Ovary (tissue), 9 donors: ENCODE data around the gene VTI1B. TPM values are rescaled to one million over a fixed set of nuclear protein-coding genes. Genes with fewer than 3 reads are reported as not detected.

Source experiments
- DNase-seq, 5 donors: peaks; one replicate each; pipeline ENCODE4 v3.0.0-alpha.2; 2019 to 2020
- H3K27ac ChIP-seq, 2 donors: fragments of 200-600 bp; one replicate each; pipeline versions ENCODE4 v1.5.1 to v1.8.0; 2019 to 2022
- H3K27me3 ChIP-seq: fragments of 200-600 bp; one replicate; pipeline ENCODE4 v1.8.0; 2022
- H3K36me3 ChIP-seq: fragments of 200-600 bp; sonication (generic); one replicate; pipeline ENCODE4 v1.5.1; 2019
- H3K4me1 ChIP-seq: one replicate; pipeline ENCODE4 v1.8.1; 2013; ENCODE audit warnings: mild to moderate bottlenecking, moderate library complexity; ENCODE audit not compliant: insufficient read depth
- H3K4me3 ChIP-seq: fragments of 200-600 bp; sonication (generic); one replicate; pipeline ENCODE4 v1.5.1; 2017
- H3K9me3 ChIP-seq, 2 donors: fragments of 200-600 bp in 1 of 2; sonication (generic) in 1 of 2; one replicate each; pipeline versions ENCODE4 v1.5.1 to v1.8.1; 2013 to 2019; ENCODE audit warnings: mild to moderate bottlenecking in 1 of 2, moderate library complexity in 1 of 2
- CTCF ChIP-seq, 3 donors: fragments of 450-650 bp in 2 of 3; fragments of 200-600 bp in 1 of 3; IDR thresholded peaks; one replicate each; pipeline versions ENCODE4 v1.5.1 to v1.8.0; 2016 to 2022; ENCODE audit warnings: antibody characterized with exemption in 3 of 3, mild to moderate bottlenecking in 1 of 3
- EP300 ChIP-seq: sonication (generic); formaldehyde crosslinking; IDR thresholded peaks from one replicate; pipeline ENCODE4 v1.6.1; 2017; ENCODE audit warnings: antibody characterized with exemption
- POLR2A ChIP-seq: fragments of 450-650 bp; IDR thresholded peaks from one replicate; pipeline ENCODE4 v1.6.1; 2017; ENCODE audit warnings: antibody characterized with exemption, mild to moderate bottlenecking, moderate library complexity
- whole genome bisulfite sequencing, 3 donors: extraction: QIAGEN DNeasy Blood & Tissue Kit in 1 of 3; methylation state at CpG; one replicate each; pipeline versions ENCODE4 v1.1.5 to v1.1.7; 2013 to 2017; 5-methylcytosine and 5-hydroxymethylcytosine counted together
- intact Hi-C, 4 donors: fragments of 100-400 bp; cut with DNase I; formaldehyde crosslinking; loops; one replicate each; pipeline versions ENCODE4 v1.11.0 to v1.15.1; 2022 to 2023
- polyA plus RNA-seq, 2 donors: library from polyadenylated mRNA; stranded (reverse); fragments of 200-250 nt in 1 of 2; fragments of 350-450 nt in 1 of 2; fragmentation: Illumina TruSeq in 1 of 2; extraction: RNeasy Lipid Tissue Mini Kit (QIAGEN cat#74804) in 1 of 2; gene quantifications; one replicate each; pipeline ENCODE4 v1.2.3, GENCODE V29; 2013 to 2014
- total RNA-seq, 7 donors: library from RNA; depleted of rRNA in 2 of 7; stranded (reverse); fragments of >200 nt in 2 of 7; fragmentation: NEBNext Ultra II Directional in 3 of 7; extraction: Animal tissue kit (Norgen Biotek cat#: 25700) in 3 of 7; gene quantifications; one replicate each; pipeline versions ENCODE4 v1.1.0 to v1.2.4, GENCODE V29; 2016 to 2023
- donor health status: DM: no; HTN: no; CAD: no; lungs with moderate emphysema.
- donor health status: DM: no; HTN: no; CAD: no.
- donor health status: Bipolar disorder and iron deficiency.
- donor health status: DM: yes; HTN: yes; CAD: no.
- donor health status: DM: no; HTN: no; CAD: no.
- donor health status: DM: yes; HTN: yes; CAD: no.

VTI1B gene
- total and polyA plus RNA-seq, 9 donors, result 34.6 to 93.1 (median 64.7) TPM

DNA sequence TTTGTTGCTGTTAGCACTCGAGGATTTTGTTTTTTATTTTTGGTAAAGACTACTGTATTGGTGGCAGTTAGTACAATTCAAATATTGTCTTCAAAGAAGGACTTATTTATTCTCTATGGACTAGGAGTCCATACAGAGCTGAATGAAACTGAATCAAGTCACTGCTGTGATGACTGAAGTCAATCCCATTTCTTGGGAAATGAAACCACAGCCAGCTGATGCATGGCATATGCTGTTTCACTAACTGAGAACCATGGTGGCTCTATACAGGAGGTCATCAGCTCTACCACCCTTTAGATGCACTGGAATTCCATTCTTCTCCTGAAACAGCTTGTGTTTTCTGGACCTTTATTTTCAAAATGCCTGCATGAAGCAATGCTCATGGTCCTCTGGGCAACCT is 22.2 kb downstream of the VTI1B start:
- Histone ChIP-seq H3K4me3 (no peak overlapping the region), H3K36me3 (no peaks in the 10 kb centered on the region), H3K4me1 (no peaks in the 10 kb centered on the region), H3K27ac (no peak overlapping the region), H3K9me3 (no peaks in the 10 kb centered on the region), H3K27me3 (no peaks in the 10 kb centered on the region)
- intact Hi-C loops, result no loop called here
- no peak for DNase-seq
- WGBS, 3 donors, result 40 to 70% (median 41%) methylated on average over 1 of the region's 1 CpG
- TF ChIP-seq CTCF (IDR thresholded peaks at IDR 0.05) (no peak), EP300 (no peak), POLR2A (no peak)

DNA sequence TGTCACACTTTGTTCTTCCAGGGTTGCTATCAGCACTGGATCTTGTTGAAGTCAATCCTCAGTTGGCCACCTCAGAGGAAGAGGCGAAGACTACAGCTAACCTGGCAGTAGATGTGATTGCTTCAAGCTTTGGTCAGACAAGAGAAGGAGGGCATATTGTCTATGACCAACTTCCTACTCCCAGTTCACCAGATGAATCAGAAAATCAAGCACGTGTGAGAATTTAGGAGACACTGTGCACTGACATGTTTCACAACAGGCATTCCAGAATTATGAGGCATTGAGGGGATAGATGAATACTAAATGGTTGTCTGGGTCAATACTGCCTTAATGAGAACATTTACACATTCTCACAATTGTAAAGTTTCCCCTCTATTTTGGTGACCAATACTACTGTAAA is 23.7 kb downstream of the VTI1B start:
- H3K27ac ChIP-seq, result no peak overlapping the region
- no peaks in the 10 kb centered on the region for H3K36me3 ChIP-seq
- no peaks in the 10 kb centered on the region for H3K4me1 ChIP-seq
- WGBS, 3 donors, result 65 to 88% (median 70%) methylated on average over 2 of the region's 2 CpGs
- H3K9me3 ChIP-seq, result no peaks in the 10 kb centered on the region
- no peak for DNase-seq
- intact Hi-C loops, result no loop called here
- TF ChIP-seq CTCF (IDR thresholded peaks at IDR 0.05), result no peak
- no peak for TF ChIP-seq EP300
- TF ChIP-seq POLR2A, result no peak
- H3K27me3 ChIP-seq, result no peaks in the 10 kb centered on the region
- no peak overlapping the region for H3K4me3 ChIP-seq

- H3K27me3 ChIP-seq, result no peaks in the 10 kb centered on the region
- no peaks in the 10 kb centered on the region for H3K9me3 ChIP-seq
- H3K36me3 ChIP-seq, result no peaks in the 10 kb centered on the region
- no peak overlapping the region for H3K27ac ChIP-seq
- intact Hi-C loops, result no loop called here
- no peak for DNase-seq
- TF ChIP-seq EP300 (no peak), CTCF (IDR thresholded peaks at IDR 0.05) (no peak), POLR2A (no peak)
- WGBS, 3 donors, result 81 to 84% (median 83%) methylated on average over 1 of the region's 1 CpG
- H3K4me1 ChIP-seq, result no peaks in the 10 kb centered on the region
- H3K4me3 ChIP-seq, result no peak overlapping the region
Observed at GRCh38 chr14:67650151-67650550, 24.3 kb downstream of the VTI1B start.

- WGBS, 3 donors, result 89 to 92% (median 89%) methylated on average over 3 of the region's 3 CpGs
Observed at GRCh38 chr14:67646131-67646530, 28.3 kb downstream of the VTI1B start.

More at GRCh38 chr14:67646131-67646530, 28.3 kb downstream of the VTI1B start:
- H3K9me3 ChIP-seq, result no peaks in the 10 kb centered on the region
- H3K4me3 ChIP-seq, result no peak overlapping the region
- no peaks in the 10 kb centered on the region for H3K27me3 ChIP-seq
- no peak overlapping the region for H3K27ac ChIP-seq
- no peaks in the 10 kb centered on the region for H3K36me3 ChIP-seq
- intact Hi-C loops, result no loop called here
- TF ChIP-seq EP300, result no peak
- TF ChIP-seq CTCF (IDR thresholded peaks at IDR 0.05), result no peak
- no peak for TF ChIP-seq POLR2A
- no peaks in the 10 kb centered on the region for H3K4me1 ChIP-seq
- no peak for DNase-seq
